GM12875 (cell line): ENCODE data around the gene RNF111.

Experiments used
- H3K4me3 ChIP-seq: one replicate; pipeline ENCODE4 v1.5.1; 2011; ENCODE audit warnings: low read depth, low read length, control low read depth
- TF ChIP-seq, protein P1 (sequence below): IDR thresholded peaks from 2 replicates; pipeline ENCODE4 v1.5.1; 2011; ENCODE audit warnings: low read depth, mild to moderate bottlenecking, control low read depth, inconsistent platforms, low read length, moderate library complexity, borderline replicate concordance; ENCODE audit not compliant: insufficient read depth

RNF111 gene

DNA sequence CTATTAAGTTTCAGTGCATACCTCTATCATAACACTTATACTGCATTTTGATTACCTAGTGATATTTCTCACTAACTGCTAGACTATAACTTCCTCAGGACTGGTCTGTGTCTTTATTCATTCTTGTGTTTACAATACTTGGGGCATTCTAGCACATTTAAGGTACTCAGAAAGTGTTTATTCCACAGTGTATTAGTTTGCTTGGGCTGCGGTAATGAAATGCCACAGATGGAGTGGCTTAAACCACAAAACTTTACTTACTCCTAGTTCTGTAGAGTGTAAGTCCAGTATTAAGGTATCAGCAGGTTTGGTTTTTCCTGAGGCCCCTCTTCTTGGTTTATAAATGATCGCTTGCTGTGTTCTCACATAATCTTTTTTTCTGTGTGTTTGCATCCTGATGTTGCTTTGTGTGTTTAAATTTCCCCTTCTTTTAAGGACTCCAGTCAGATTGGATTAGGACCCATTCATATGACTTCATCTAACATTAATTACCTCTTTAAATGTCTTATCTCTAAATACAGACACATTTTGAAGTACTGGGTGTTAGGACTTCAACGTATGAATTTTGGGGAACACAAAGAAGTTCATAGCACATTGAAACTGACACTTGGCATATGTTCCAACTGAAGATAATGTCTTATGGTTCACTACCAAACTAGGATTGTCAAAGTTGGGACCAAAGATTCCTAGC is 23.9 kb downstream of the RNF111 start:
- H3K4me3 ChIP-seq = no peak overlapping the region

GRCh38 chr15:59013246-59013873 is 25.9 kb downstream of the RNF111 start:
- no peak overlapping the region for H3K4me3 ChIP-seq
- TF ChIP-seq, protein P1, sequence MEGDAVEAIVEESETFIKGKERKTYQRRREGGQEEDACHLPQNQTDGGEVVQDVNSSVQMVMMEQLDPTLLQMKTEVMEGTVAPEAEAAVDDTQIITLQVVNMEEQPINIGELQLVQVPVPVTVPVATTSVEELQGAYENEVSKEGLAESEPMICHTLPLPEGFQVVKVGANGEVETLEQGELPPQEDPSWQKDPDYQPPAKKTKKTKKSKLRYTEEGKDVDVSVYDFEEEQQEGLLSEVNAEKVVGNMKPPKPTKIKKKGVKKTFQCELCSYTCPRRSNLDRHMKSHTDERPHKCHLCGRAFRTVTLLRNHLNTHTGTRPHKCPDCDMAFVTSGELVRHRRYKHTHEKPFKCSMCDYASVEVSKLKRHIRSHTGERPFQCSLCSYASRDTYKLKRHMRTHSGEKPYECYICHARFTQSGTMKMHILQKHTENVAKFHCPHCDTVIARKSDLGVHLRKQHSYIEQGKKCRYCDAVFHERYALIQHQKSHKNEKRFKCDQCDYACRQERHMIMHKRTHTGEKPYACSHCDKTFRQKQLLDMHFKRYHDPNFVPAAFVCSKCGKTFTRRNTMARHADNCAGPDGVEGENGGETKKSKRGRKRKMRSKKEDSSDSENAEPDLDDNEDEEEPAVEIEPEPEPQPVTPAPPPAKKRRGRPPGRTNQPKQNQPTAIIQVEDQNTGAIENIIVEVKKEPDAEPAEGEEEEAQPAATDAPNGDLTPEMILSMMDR = no peak

More for the DNA sequence above, 23.9 kb downstream of the RNF111 start:
- TF ChIP-seq, protein P1 = no peak

DNA sequence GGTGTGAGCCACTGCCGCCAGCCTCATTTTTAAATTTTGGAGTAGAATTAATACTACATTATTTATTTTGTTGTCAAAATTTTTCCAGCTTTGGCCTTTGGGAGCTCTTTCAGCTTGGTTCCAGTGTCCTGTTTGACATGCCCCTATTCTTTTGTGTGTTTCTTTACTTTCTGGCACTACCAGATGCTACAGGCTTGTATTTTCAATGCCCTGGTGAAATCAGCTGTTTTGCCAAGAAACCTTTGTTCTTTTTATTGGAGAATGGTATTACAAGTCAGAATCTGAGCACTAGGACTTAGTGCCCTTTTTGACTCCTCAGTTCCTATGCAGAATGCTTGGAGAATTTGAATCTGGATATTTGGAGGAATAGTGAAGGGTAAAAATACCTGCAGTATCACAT is 26.6 kb downstream of the RNF111 start:
- TF ChIP-seq, protein P1 = no peak
- H3K4me3 ChIP-seq = no peak overlapping the region

DNA sequence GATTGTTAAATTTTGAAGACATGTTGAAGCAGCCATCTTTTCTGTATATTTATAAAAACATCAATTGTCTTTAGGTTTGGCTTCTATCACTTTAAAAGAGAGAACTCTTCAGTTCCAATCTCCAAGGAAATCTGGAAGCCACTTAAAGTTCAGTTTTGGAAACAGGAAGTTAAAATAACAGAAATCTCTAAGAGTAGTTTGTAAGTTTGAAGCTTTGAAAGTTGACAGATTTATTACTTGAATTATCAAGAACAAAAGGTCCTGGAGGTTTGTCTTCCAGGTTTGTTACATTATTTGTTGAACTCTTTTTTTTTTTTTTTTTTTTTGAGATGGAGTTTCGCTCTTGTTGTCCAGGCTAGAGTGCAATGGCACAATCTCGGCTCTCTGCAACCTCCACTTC is 30.0 kb downstream of the RNF111 start:
- TF ChIP-seq, protein P1 = no peak
- no peak overlapping the region for H3K4me3 ChIP-seq

DNA sequence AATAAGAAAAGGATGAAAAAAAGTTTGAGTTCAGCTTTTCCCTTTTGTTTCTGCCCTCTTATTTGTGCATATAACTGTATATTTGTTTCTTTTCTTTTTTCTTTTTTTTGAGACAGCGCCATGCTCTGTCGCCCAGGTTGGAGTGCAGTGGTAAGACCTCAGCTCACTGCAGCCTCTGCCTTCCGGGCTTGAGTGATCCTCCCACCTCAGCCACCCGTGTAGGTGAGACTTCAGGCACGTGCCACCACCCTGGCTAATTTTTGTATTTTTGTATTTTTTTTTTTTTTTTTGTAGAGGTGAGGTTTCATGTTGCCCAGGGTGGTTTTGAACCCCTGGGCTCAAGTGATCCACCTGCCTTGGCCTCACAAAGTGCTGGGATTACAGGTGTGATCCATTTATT is 31.4 kb downstream of the RNF111 start:
- TF ChIP-seq, protein P1 = no peak
- H3K4me3 ChIP-seq = no peak overlapping the region

DNA sequence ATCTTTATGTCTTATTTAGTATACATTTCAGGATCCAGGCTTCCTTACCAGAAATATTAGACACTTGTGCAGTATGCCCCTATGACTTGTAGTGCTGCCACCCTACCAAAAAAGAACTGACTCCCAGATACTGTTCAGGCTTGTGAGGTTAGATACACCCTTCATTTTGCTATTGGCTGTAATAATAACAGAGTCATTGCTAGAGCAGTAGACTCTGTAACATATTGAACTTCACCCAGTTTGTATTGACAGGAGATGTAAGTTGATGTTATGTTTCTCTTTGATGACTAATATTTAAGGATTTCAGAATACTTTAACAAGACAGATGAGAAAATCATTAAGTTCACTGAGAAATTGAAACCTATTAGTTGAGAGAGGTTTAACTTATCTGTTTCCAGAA is 32.9 kb downstream of the RNF111 start:
- TF ChIP-seq, protein P1 = no peak
- no peak overlapping the region for H3K4me3 ChIP-seq

DNA sequence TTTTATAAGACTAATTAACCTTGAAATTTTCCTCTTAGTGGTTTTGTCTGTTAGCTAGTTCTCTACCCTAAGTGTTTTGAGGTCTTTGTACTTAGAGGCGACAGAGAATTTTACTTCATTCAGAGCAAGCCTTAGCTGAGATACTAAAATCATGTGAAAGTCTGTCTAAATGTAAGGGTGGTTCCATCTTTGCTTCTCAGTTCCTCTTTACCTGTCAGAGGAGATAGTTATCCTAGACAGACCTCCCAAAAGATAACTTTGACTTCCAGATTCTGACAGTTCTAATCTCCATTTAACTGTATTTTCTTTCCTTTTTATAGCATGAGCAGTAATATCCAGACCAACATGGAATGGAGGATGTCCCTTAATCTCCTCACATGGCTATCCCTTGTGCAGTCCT is 34.7 kb downstream of the RNF111 start:
- TF ChIP-seq, protein P1 = no peak

More for the DNA sequence above, 34.7 kb downstream of the RNF111 start:
- H3K4me3 ChIP-seq = no peak overlapping the region
